Fibroblast of mammary gland (primary cell): ENCODE results near the gene SPOP.

Source experiments
- DNase-seq: peaks from one replicate; pipeline ENCODE4 v3.0.0-alpha.2; 2010; ENCODE audit warnings: low read depth
- H3K4me3 ChIP-seq: 2 replicates; pipeline ENCODE4 v1.5.1; 2011; ENCODE audit warnings: low read depth, mild to moderate bottlenecking, low read length, moderate library complexity; ENCODE audit not compliant: control insufficient read depth
- TF ChIP-seq, protein P1 (sequence below): conservative IDR thresholded peaks from 2 replicates; pipeline ENCODE4 v1.5.1; 2011; ENCODE audit warnings: low read depth, low read length, inconsistent platforms; ENCODE audit not compliant: control insufficient read depth, insufficient read depth

The SPOP gene

DNA sequence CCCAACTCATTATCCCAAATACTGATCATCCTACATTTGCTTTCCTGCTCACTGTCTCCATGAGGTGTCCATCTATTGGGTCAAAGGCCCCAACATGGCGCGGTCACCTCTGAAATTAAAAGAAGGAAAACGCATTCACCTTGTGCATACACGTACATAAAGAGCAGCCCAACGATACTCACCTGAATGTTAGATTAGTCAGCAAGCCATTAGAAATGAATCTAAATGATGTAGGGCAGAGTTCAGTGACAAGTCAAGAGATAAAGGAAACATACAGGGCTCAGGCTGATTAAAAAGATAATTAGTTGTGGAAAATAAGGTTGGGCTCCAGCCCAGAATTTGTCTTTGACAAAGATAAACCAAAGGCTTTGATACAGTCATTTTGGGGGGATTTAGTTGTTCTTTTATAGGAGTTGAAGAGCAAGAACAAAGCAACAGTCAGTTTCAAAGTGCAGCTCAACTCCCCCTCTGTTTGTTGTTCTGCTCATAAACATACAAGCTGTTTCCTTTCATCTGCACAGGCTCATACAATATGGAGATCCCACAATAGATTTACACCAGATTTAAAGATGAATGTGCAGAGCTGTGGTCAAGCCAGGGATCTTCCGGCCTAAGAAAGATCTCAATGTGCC lies 81.2 kb downstream of the SPOP start:
- TF ChIP-seq, protein P1, sequence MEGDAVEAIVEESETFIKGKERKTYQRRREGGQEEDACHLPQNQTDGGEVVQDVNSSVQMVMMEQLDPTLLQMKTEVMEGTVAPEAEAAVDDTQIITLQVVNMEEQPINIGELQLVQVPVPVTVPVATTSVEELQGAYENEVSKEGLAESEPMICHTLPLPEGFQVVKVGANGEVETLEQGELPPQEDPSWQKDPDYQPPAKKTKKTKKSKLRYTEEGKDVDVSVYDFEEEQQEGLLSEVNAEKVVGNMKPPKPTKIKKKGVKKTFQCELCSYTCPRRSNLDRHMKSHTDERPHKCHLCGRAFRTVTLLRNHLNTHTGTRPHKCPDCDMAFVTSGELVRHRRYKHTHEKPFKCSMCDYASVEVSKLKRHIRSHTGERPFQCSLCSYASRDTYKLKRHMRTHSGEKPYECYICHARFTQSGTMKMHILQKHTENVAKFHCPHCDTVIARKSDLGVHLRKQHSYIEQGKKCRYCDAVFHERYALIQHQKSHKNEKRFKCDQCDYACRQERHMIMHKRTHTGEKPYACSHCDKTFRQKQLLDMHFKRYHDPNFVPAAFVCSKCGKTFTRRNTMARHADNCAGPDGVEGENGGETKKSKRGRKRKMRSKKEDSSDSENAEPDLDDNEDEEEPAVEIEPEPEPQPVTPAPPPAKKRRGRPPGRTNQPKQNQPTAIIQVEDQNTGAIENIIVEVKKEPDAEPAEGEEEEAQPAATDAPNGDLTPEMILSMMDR: no peak
- DNase-seq: no peak
- H3K4me3 ChIP-seq: no peak overlapping the region

DNA sequence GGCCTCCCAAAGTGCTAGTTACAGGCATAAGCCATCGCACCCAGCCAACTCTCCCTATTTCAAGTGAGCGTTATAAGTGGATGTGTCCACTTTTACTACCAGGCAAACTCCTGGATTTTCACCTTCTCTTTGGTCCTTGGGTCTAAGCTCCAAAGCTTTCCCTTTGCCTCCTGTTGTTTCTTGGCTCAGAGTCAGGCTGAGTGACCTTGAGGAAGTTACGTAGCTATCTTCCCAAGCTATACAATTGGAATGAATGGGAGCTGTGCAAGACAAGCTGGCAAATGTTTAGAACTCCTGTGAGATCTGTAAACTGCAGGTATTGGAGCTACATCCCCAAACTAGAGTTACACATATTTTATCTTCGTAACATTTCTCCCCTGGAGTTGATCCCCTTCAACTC lies 81.9 kb downstream of the SPOP start:
- TF ChIP-seq, protein P1: no peak
- DNase-seq: no peak
- no peak overlapping the region for H3K4me3 ChIP-seq

DNA sequence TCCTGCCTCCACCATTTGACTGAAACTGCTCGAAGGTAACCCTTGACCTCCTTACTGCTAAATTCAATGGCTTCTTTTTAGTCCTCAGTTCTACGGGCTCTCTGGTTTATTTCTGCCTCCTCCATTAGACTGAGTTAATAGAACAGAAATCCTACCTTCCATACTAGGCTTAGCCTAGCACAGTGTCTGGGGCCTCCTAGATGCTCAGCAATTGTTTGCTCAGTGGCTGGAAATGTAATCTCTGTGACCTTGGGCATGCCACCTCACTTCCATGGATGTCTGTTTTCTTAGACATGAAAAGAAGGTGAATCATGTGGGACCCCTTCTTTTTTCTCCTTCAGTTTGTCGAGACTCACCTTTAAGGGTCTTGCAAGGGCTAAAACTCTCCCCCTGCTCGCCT lies 82.6 kb downstream of the SPOP start:
- DNase-seq: no peak
- TF ChIP-seq, protein P1: no peak
- no peak overlapping the region for H3K4me3 ChIP-seq

DNA sequence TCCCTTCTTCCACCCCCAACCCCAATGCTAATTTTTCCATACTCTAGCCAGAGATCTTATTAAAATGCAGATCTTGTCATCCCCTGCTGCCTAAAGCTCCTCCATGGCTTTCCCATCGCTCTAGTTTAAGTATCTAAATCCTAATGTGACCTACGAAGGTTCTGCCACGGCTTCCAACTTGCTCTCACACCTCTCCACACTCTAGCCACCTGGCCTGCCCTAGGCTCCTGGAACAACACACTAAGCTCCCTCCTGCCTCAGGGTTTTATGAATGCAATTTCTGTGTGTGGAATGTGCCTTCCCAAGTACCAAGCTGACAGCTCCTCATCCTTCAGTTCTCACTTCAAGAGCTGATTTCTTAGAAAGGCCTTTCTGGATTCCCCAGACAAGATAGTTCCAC lies 85.6 kb downstream of the SPOP start:
- TF ChIP-seq, protein P1: no peak
- no peak overlapping the region for H3K4me3 ChIP-seq
- no peak for DNase-seq

DNA sequence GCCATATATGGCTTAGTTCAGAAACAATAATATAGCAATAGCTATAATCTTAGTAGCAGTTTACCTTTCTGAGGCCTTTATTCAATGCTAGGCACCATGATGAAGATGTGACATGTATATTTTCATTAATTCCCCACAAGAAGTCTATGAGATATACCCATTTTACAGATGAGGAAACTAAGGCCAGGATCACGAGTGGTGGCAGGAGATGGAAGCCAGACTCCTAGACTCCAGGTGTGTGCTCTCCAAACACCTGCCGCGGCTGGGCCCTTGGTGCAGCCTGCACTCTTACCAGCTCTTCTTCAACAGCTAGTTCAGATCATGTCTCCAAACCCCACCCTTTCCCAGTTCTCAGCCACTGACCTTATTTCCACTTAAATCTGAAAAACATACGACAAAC lies 87.0 kb downstream of the SPOP start:
- TF ChIP-seq, protein P1: no peak
- no peak for DNase-seq
- no peak overlapping the region for H3K4me3 ChIP-seq

DNA sequence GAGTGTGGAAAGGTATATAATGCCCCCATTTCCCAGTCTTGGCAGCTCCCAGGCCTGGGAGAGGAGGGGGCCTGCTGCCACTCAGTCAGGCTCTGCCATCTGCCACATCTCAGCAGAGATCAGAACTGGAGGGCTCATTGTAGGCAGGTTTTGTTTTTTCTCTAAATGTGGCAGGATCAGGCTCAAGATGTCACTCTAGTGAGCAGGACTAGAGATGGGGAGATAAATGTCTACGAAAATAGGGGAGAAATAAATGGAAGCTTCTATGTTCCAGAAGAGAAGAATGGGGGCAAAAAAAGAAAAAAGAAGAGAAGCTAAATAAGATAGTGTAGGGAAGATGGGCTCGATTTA lies 88.3 kb downstream of the SPOP start:
- no peak overlapping the region for H3K4me3 ChIP-seq
- DNase-seq: no peak
- TF ChIP-seq, protein P1: no peak

DNA sequence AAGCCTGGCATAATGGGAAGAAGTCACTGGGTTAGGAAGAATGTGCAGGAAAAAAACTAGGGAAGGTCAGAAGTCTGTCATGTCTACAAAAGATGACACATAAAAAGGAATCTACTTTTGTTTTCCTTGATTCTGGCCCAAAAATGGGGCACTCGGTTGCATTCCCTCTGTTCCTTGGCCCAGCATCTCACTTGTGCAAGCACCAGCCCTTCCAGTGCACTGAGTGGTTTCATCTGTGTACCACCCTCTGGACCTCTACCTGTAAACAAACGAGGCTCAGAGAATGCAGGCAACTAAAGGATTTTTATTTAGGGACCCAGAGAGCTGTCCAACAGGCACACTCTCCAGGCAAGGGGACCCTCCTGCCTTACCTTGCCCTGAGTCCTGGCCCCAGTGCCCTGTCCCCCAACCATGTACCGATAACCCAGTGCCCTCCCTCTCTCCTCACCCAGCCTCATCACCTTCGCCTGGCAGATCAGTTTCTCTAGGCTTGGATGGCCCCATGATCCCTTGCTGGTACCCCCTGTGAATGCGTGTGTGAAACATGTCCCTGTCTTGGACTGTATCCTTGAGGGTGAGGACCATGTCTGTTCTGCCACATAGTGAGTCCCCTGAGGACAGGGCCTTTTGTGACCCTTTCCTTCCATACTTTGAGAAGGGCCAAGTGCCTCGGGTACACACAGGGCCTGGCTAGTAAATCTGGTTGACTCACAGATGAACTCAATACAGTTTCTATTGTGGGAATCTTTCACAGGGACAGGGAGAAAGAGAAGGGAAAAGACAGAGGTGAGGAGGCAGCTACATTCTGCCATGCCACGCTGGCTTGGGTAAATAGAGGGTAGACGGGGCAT lies 88.9 kb downstream of the SPOP start:
- no peak overlapping the region for H3K4me3 ChIP-seq
- TF ChIP-seq, protein P1: no peak
- DNase-seq: peak; percentile 56
